HG03342 (cell line): ENCODE data around the gene MGST2.
A peak's percentile ranks its signal among the peaks of the same experiment; 100 is the strongest.

ENCODE experiments used
- ATAC-seq: cut with Tn5 transposase; IDR thresholded peaks from one replicate; pipeline ENCODE4 v1.9.1; 2021; ENCODE audit warnings: mild to moderate bottlenecking, moderate library complexity; ENCODE audit not compliant: unreplicated experiment

Gene MGST2

GRCh38 chr4:139700568-139700967 is 34.9 kb downstream of the MGST2 start:
- ATAC-seq = no peak

GRCh38 chr4:139704915-139705485 is 39.4 kb downstream of the MGST2 start:
- no peak for ATAC-seq

- no peak for ATAC-seq
Measured at GRCh38 chr4:139709660-139710059, 44.0 kb downstream of the MGST2 start.

- no peak for ATAC-seq
Measured at GRCh38 chr4:139710073-139710472, 44.5 kb downstream of the MGST2 start.

GRCh38 chr4:139711461-139711860 is 45.8 kb downstream of the MGST2 start:
- no peak for ATAC-seq

GRCh38 chr4:139712882-139713281 is 47.3 kb downstream of the MGST2 start:
- no peak for ATAC-seq

GRCh38 chr4:139715746-139716391 is 50.2 kb downstream of the MGST2 start:
- ATAC-seq = no peak

GRCh38 chr4:139718358-139718757 is 52.7 kb downstream of the MGST2 start:
- no peak for ATAC-seq

GRCh38 chr4:139718833-139719232 is 53.2 kb downstream of the MGST2 start:
- ATAC-seq = no peak

GRCh38 chr4:139719381-139720101 is 53.9 kb downstream of the MGST2 start:
- no peak for ATAC-seq

GRCh38 chr4:139720806-139721205 is 55.2 kb downstream of the MGST2 start:
- no peak for ATAC-seq

GRCh38 chr4:139721789-139722188 is 56.2 kb downstream of the MGST2 start:
- ATAC-seq = no peak

GRCh38 chr4:139725236-139725635 is 59.6 kb downstream of the MGST2 start:
- no peak for ATAC-seq

GRCh38 chr4:139726615-139727014 is 61.0 kb downstream of the MGST2 start:
- ATAC-seq = no peak

GRCh38 chr4:139728146-139728545 is 62.5 kb downstream of the MGST2 start:
- no peak for ATAC-seq

GRCh38 chr4:139728840-139729239 is 63.2 kb downstream of the MGST2 start:
- no peak for ATAC-seq

GRCh38 chr4:139732991-139733570 is 67.5 kb downstream of the MGST2 start:
- ATAC-seq = no peak

GRCh38 chr4:139734201-139734874 is 68.7 kb downstream of the MGST2 start:
- no peak for ATAC-seq

GRCh38 chr4:139734875-139735380 is 69.3 kb downstream of the MGST2 start:
- ATAC-seq = peak; percentile 72

GRCh38 chr4:139735381-139736273 is 70.0 kb downstream of the MGST2 start:
- no peak for ATAC-seq
